GM12872 (cell line): ENCODE data around the gene TMEM170B.

Experiments
- CTCF ChIP-seq: IDR thresholded peaks from 3 replicates; pipeline ENCODE4 v1.5.1; 2011; ENCODE audit warnings: low read depth, mild to moderate bottlenecking, low read length, moderate library complexity; ENCODE audit not compliant: insufficient read depth

TMEM170B gene

DNA sequence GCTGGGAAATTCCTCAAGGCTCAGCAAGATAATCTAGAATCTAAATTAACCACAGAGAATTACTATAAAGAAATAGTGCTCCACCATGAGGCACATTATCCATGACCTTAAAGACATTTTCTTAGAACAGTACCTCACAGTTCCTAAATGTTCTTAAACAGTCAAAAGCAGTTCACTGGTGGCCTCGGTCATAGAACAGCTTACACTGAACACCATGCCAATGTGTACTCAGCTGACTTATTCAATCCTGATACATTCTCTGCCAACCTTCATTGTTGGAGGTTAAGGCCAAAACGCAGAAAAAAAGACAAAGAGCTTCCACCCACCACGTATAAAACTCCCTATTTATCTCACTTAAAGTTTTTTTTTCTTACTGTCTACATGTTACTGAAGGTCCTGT lies 21.8 kb upstream of the TMEM170B start:
- no peak for TF ChIP-seq CTCF

DNA sequence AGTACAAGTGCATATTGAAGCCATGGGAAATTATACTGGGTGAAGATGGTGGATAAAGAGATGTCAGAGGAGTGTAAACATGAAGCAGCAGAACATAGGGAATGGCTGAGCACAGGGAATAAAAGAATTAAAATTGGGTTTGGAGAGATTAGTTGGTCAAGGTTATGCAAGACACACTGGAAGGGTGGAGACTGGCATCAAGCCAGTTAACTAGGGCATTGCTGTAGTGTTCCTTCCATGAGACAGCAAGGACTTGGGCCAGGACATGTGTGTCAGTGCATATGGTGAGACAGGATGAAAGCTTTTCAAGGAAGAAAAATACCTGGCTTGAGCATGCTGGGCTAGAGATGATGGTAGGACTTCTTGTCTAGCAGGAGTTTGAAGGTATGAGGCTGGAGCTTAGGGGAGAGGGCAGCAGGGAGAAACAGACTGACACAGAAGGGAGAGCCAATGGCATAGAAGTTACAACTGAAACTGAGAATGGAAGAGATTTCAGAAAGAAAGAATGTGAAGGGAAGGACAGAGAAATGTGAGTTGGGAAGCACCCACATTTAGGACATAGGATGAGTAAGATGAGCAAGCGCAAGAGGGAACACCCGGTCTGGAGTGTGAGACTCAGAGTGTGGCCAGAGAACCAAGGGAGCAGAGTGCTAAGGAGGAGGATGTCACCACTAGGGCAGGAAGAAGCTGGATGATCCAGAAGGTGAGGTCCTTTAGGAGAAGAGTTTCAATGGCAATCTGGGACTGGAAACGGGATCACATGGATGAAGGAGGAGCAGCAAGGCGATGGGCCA lies 14.5 kb upstream of the TMEM170B start:
- no peak for TF ChIP-seq CTCF

DNA sequence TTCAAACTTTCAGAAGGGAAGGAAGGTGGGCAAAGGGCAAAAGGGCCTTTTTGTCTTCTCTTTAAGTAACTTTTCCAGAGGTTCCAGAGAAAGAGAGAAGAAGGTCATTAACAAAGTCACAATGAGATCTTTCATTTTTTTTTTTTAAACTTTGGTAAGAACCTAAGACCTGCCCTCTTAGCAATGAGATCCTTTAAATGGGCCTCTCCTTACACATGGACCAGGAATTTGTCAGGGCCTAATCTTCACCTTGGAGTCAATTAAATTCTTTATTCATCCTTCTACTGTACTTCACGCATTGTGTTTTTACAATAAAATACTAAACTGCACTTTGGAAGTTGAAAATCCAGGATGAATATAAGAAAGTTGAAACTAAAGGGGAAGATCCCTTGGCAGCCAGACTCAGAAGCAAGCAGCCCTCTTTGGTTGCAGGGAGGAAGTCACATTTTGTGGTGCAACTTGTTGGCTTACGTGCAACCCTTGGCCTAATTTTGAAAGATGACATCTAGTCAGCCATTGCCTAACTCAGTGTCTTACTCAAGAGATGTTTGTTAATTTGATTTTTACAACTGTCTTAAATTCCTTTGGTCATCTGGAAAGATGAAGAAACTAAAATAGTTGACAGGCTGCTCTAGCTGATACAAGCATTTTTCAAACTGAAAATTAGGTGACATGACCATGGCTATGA lies 11.9 kb upstream of the TMEM170B start:
- no peak for TF ChIP-seq CTCF

DNA sequence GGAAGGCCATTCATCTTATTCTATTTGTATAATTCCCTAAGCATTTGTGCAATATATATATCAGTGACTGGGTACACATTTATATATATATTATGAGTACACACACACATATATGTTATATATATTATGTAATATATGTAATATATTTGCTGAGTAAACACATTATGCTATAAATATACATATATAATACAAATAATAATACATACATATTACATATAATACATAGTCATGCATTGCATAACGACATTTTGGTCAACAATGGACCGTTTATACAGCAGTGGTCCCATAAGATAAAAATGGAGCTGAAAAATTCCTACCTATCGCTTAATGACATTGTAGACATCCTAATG lies 11.4 kb upstream of the TMEM170B start:
- TF ChIP-seq CTCF = no peak

DNA sequence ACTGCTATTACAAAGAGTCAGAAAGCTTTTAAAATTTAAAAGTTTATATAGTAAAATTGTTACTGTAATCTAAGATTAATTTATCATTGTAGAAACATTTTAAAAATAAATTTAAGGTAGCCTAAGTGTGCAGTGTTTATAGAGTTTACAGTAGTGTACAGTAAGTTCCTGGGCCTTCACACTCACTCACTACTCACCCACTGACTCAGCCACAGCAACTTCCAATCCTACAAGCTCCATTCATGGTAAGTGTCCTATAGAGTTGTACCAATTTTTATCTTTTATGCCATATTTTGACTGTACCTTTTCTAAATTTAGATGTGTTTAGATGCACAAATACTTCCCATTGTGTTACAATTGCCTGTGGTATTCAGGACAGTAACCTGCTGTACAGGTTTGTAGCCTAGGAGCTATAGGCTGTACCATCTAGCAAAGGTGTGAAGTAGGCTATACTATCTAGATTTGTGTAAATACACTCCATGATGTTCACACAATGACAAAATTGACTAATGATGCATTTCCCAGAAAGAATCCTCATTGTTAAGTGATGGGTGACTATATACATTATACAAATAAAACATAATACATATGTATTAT lies 10.2 kb upstream of the TMEM170B start:
- no peak for TF ChIP-seq CTCF

DNA sequence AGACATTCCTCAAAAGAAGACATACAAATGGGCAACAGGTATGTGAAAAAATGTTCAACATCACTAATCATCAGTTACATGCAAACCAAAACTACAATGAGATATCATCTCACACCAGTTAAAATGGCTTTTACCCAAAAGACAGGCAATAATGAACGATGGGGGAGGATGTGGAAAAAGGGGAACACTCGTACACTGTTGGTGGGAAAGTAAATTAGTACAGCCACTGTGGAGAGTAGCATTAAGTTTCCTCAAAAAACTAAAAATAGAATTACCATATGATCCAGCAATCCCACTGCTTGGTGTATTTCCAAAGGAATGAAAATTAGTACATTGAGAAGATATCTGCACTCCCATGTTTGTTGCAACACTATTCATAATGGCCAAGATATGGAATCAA lies 8.6 kb upstream of the TMEM170B start:
- no peak for TF ChIP-seq CTCF

- no peak for TF ChIP-seq CTCF
Observed at GRCh38 chr6:11532097-11532496, 5.5 kb upstream of the TMEM170B start.
